ENCODE data around the gene WDHD1. TPM values are rescaled to one million over a fixed set of nuclear protein-coding genes. Genes with fewer than 3 reads are reported as not detected.

Gene WDHD1
- total and polyA plus RNA-seq, 2 of the 8 experiments (the other 6 are each of a cell fraction or from before 2014, with no cell fraction given): 17.8 to 87.9 TPM

DNA sequence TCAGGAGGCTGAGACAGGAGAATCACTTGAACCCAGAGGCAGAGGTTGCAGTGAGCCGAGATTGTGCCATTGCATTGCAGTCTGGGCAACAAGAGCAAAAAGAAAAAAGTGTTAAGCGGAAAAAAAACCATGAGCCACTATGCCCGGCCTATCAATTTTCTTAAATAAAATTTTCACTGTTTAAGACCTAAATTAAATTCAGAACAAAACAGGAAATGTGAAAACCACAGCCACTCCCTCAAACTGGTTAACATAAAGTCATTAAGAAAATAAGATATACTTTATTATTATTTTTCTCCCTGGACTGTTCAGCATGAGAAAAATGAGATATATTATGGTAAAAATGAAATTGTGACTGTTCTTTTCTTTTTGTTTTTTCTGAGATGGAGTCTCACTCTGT is 79.7 kb downstream of the WDHD1 start:
- Histone ChIP-seq H3K23me2 (ENCODE audit: low read depth, low read length) (no peaks in the 10 kb centered on the region), H4K8ac (ENCODE audit: extremely low read depth, insufficient read depth, low read length) (no peak overlapping the region), H3K9me3 (ENCODE audit: insufficient read depth in 2 of 2, low read depth in 1 of 2, low read length in 1 of 2) (peaks cover 9% of the 10 kb centered on the region in 2 experiments; a peak in 2 of 4 replicates), H3K56ac (replicated peaks; ENCODE audit: insufficient read length, low read depth, low read length) (no peak overlapping the region), H2BK20ac (ENCODE audit: low read length) (no peak overlapping the region), H3K14ac (ENCODE audit: insufficient read length) (no peak overlapping the region), H3K4me1 (replicated peaks in 1 of 4; ENCODE audit: control insufficient read depth in 3 of 4, insufficient read depth in 4 of 4, low read length in 3 of 4) (no peaks in the 10 kb centered on the region), H2BK5ac (ENCODE audit: low read depth, low read length) (no peak overlapping the region), H3K9ac (replicated peaks in 1 of 4; ENCODE audit: extremely low read depth in 1 of 4, low read depth in 3 of 4, low read length in 3 of 4) (no peak overlapping the region), H4K20me1 (replicated peaks in 1 of 2; ENCODE audit: control insufficient read depth in 1 of 2, insufficient read depth in 2 of 2, low read length in 2 of 2) (peaks cover 0 to 1% of the 10 kb centered on the region in 2 experiments), H2BK15ac (ENCODE audit: low read length) (no peak overlapping the region), H3K4me3 (ENCODE audit: extremely low read depth in 1 of 4, insufficient read depth in 2 of 4, low read depth in 3 of 4, low read length in 4 of 4) (no peak overlapping the region), H2AK5ac (ENCODE audit: low read depth, low read length) (no peak overlapping the region), H2BK120ac (replicated peaks; ENCODE audit: low read depth, low read length) (no peak overlapping the region), H3K4ac (replicated peaks; ENCODE audit: insufficient read length, low read depth, low read length) (no peak overlapping the region), H3K23ac (ENCODE audit: insufficient read length) (no peak overlapping the region), H3K4me2 (ENCODE audit: insufficient read depth in 1 of 2, low read depth in 2 of 2, low read length in 2 of 2) (no peak overlapping the region), H4K91ac (replicated peaks; ENCODE audit: insufficient read length, low read length) (no peak overlapping the region), H2AFZ (ENCODE audit: low read length) (no peak overlapping the region), H2BK12ac (ENCODE audit: low read depth, low read length) (no peak overlapping the region), H3K79me2 (ENCODE audit: control insufficient read depth in 1 of 2, insufficient read depth in 2 of 2, low read length in 2 of 2) (no peaks in the 10 kb centered on the region), H3K79me1 (ENCODE audit: low read depth, low read length) (no peaks in the 10 kb centered on the region), H3K36me3 (ENCODE audit: control insufficient read depth in 2 of 4, insufficient read depth in 4 of 4, low read length in 3 of 4) (peaks cover 0 to 37% (median 16%) of the 10 kb centered on the region in 4 experiments; a peak in 5 of 8 replicates), H3K27ac (ENCODE audit: low read depth, low read length) (no peak overlapping the region), H4K5ac (ENCODE audit: insufficient read length, low read depth, low read length) (no peak overlapping the region), H3K27me3 (replicated peaks in 1 of 4; ENCODE audit: control insufficient read depth in 3 of 4, extremely low read depth in 1 of 4, insufficient read depth in 3 of 4, low read length in 3 of 4) (no peaks in the 10 kb centered on the region), H3K18ac (ENCODE audit: extremely low read depth, low read length) (no peak overlapping the region)
- WGBS, 2 experiments (ENCODE audit: extremely low coverage in 1 of 2, insufficient coverage in 1 of 2, insufficient read length in 1 of 2, insufficient replicate concordance in 2 of 2, low coverage in 1 of 2, low lambda C conversion rate in 2 of 2, missing lambda C conversion rate in 1 of 2): 84% methylated on average over 3 of the region's 3 CpGs; no CpG with 5 or more reads in 1 of the 2 experiments
- TF ChIP-seq TAF1 (IDR thresholded peaks at IDR 0.05; ENCODE audit: low read depth, low read length) (no peak), JUN (IDR thresholded peaks at IDR 0.05; ENCODE audit: low read depth, low read length) (no peak), GTF2F1 (IDR thresholded peaks at IDR 0.05; ENCODE audit: borderline replicate concordance, low read depth, low read length) (no peak), NANOG (IDR thresholded peaks at IDR 0.05; ENCODE audit: insufficient read depth, low read depth, low read length, poor library complexity, severe bottlenecking) (no peak), NRF1 (IDR thresholded peaks at IDR 0.05; ENCODE audit: low read depth, low read length) (no peak), SIRT6 (IDR thresholded peaks at IDR 0.05; ENCODE audit: low read length) (no peak), CTBP2 (IDR thresholded peaks at IDR 0.05; ENCODE audit: borderline replicate concordance, insufficient read depth, insufficient read length, low read length) (no peak), CHD1 (IDR thresholded peaks at IDR 0.05; ENCODE audit: low read depth, low read length) (no peak), JUND (IDR thresholded peaks at IDR 0.05; ENCODE audit: low read length) (no peak), TBP (IDR thresholded peaks at IDR 0.05; ENCODE audit: low read depth, low read length) (no peak), TEAD4 (IDR thresholded peaks at IDR 0.05; ENCODE audit: low read depth, low read length) (no peak), KDM5A (IDR thresholded peaks at IDR 0.05; ENCODE audit: low read length) (no peak), EGR1 (IDR thresholded peaks at IDR 0.05; ENCODE audit: borderline replicate concordance, low read depth, low read length) (no peak), RBBP5 (IDR thresholded peaks at IDR 0.05; ENCODE audit: borderline replicate concordance, low read depth, low read length) (no peak)
- TF ChIP-seq, protein P1, sequence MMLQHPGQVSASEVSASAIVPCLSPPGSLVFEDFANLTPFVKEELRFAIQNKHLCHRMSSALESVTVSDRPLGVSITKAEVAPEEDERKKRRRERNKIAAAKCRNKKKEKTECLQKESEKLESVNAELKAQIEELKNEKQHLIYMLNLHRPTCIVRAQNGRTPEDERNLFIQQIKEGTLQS (IDR thresholded peaks at IDR 0.05; ENCODE audit: insufficient read depth, low read depth, low read length): no peak
- FAIRE-seq (no peak), DNase-seq (ENCODE audit: low read depth in 1 of 2, low spot score in 2 of 2) (no peak)
- ChIA-PET POLR2A (ENCODE audit: partially characterized antibody) (no interaction called here), CTCF (ENCODE audit: partially characterized antibody) (no interaction called here)

Data from H1 (cell line).